GM23338 (cell line): ENCODE measurements around the gene C2orf72. TPM values are rescaled to one million over a fixed set of nuclear protein-coding genes. Genes with fewer than 3 reads are reported as not detected.

Source experiments
- ATAC-seq: fragments of 200-7000 bp; cut with Tn5 transposase; 3 replicates; pipeline ENCODE4 v1.9.1; 2020
- DNase-seq: peaks from one replicate; pipeline ENCODE4 v3.0.0-alpha.2; 2015; ENCODE audit warnings: low spot score
- H2AFZ ChIP-seq: fragments of 200-600 bp; sonication (generic); 2 replicates; pipeline ENCODE4 v1.8.0; 2016; ENCODE audit warnings: antibody characterized with exemption, mild to moderate bottlenecking, moderate library complexity
- H3F3A ChIP-seq: fragments of 200-600 bp; sonication (generic); replicated peaks from 2 replicates; pipeline ENCODE4 v1.8.0; 2017; ENCODE audit warnings: antibody characterized with exemption, mixed run types, low read depth
- H3K27ac ChIP-seq: fragments of 200-600 bp; sonication (generic); 2 replicates; pipeline ENCODE4 v1.6.1; 2016; ENCODE audit warnings: low read depth
- H3K27me3 ChIP-seq: fragments of 200-600 bp; sonication (generic); 2 replicates; pipeline ENCODE4 v1.8.0; 2016; ENCODE audit warnings: mild to moderate bottlenecking, mixed run types, moderate library complexity; ENCODE audit not compliant: insufficient read depth
- H3K36me3 ChIP-seq: fragments of 200-600 bp; sonication (generic); 2 replicates; pipeline ENCODE4 v1.8.0; 2016; ENCODE audit warnings: mild to moderate bottlenecking; ENCODE audit not compliant: insufficient read depth
- H3K4me1 ChIP-seq: fragments of 200-600 bp; sonication (generic); 2 replicates; pipeline ENCODE4 v1.8.0; 2016; ENCODE audit warnings: mild to moderate bottlenecking, moderate library complexity; ENCODE audit not compliant: insufficient read depth
- H3K4me2 ChIP-seq: fragments of 200-600 bp; sonication (generic); 2 replicates; pipeline ENCODE4 v1.7.1; 2017; ENCODE audit warnings: mixed run types
- H3K4me3 ChIP-seq: fragments of 200-600 bp; sonication (generic); 2 replicates; pipeline ENCODE4 v1.6.1; 2016; ENCODE audit warnings: mixed run types
- H3K79me2 ChIP-seq: fragments of 200-600 bp; sonication (generic); replicated peaks from 2 replicates; pipeline ENCODE4 v1.8.0; 2017; ENCODE audit warnings: mild to moderate bottlenecking; ENCODE audit not compliant: insufficient read depth
- H3K9me2 ChIP-seq: fragments of 200-600 bp; sonication (generic); 2 replicates; pipeline ENCODE4 v1.8.0; 2017; ENCODE audit not compliant: insufficient read depth
- H4K20me1 ChIP-seq: fragments of 200-600 bp; sonication (generic); replicated peaks from 2 replicates; pipeline ENCODE4 v1.8.0; 2017; ENCODE audit warnings: mild to moderate bottlenecking; ENCODE audit not compliant: insufficient read depth
- H3K27ac Mint-ChIP-seq: 2 replicates; pipeline ENCODE4 v1.8.0; 2020; ENCODE audit warnings: inconsistent platforms, mild to moderate bottlenecking, moderate library complexity, mixed read lengths
- H3K27me3 Mint-ChIP-seq: 3 replicates; pipeline ENCODE4 v1.8.0; 2022; ENCODE audit warnings: low read depth, mild to moderate bottlenecking, moderate library complexity, mixed read lengths, inconsistent platforms; ENCODE audit not compliant: insufficient read depth, poor library complexity
- H3K36me3 Mint-ChIP-seq: 3 replicates; pipeline ENCODE4 v1.8.0; 2021; ENCODE audit warnings: low read depth, mild to moderate bottlenecking, inconsistent platforms, moderate library complexity, mixed read lengths
- H3K4me1 Mint-ChIP-seq: 3 replicates; pipeline ENCODE4 v1.8.0; 2020; ENCODE audit warnings: mild to moderate bottlenecking, inconsistent platforms, mixed read lengths
- H3K4me3 Mint-ChIP-seq: 3 replicates; pipeline ENCODE4 v1.8.0; 2021; ENCODE audit warnings: moderate library complexity, mild to moderate bottlenecking, inconsistent platforms, mixed read lengths
- H3K9me3 Mint-ChIP-seq: 3 replicates; pipeline ENCODE4 v1.8.0; 2020; ENCODE audit warnings: moderate library complexity, mild to moderate bottlenecking, inconsistent platforms, mixed read lengths
- EZH2 ChIP-seq: fragments of 200-600 bp; sonication (generic); IDR thresholded peaks from one replicate; pipeline ENCODE4 v1.8.0; 2017; ENCODE audit warnings: antibody characterized with exemption, mild to moderate bottlenecking, low read depth; ENCODE audit not compliant: unreplicated experiment
- EZH2phosphoT487 ChIP-seq: fragments of 200-600 bp; sonication (generic); IDR thresholded peaks from one replicate; pipeline ENCODE4 v1.8.1; 2018; ENCODE audit warnings: antibody characterized with exemption; ENCODE audit not compliant: unreplicated experiment
- JUNB ChIP-seq: IDR thresholded peaks from one replicate; pipeline ENCODE4 v1.6.1; 2016; ENCODE audit warnings: antibody characterized with exemption; ENCODE audit not compliant: unreplicated experiment
- POLR2AphosphoS5 ChIP-seq: IDR thresholded peaks from 2 replicates; pipeline ENCODE4 v1.6.1; 2016; ENCODE audit warnings: antibody characterized with exemption, low read depth
- ZNF114 ChIP-seq: fragments of 250-450 bp; sonication (Bioruptor Pico); IDR thresholded peaks from 2 replicates; pipeline ENCODE4 v1.5.0; 2020; ENCODE audit warnings: mild to moderate bottlenecking, moderate library complexity
- ZNF331 ChIP-seq: fragments of 250-450 bp; sonication (Bioruptor Pico); IDR thresholded peaks from 2 replicates; pipeline ENCODE4 v1.5.0; 2020; ENCODE audit warnings: low read depth, mild to moderate bottlenecking, moderate library complexity
- polyA plus RNA-seq: library from polyadenylated mRNA; unstranded; fragments of >200 nt; fragmentation: Nextera tagmentation; extraction: Ambion mirVana; gene quantifications from 2 replicates; pipeline ENCODE4 v1.2.1, GENCODE V29; 2016
- total RNA-seq: library from RNA; depleted of rRNA; stranded (reverse); fragments of >200 nt; shearing (Covaris generic); gene quantifications from 2 replicates; pipeline ENCODE4 v1.2.3, GENCODE V29; 2014
- TF ChIP-seq, protein P1 (sequence below): IDR thresholded peaks from one replicate; pipeline ENCODE4 v1.6.1; 2018; ENCODE audit warnings: antibody characterized with exemption; ENCODE audit not compliant: unreplicated experiment
- TF ChIP-seq, protein P2 (sequence below): IDR thresholded peaks from 2 replicates; pipeline ENCODE4 v1.6.1; 2016; ENCODE audit warnings: antibody characterized with exemption
- TF ChIP-seq, protein P3 (sequence below), 2 experiments: fragments of 200-600 bp in 1 of 2; sonication (generic) in 1 of 2; conservative IDR thresholded peaks; 2 replicates each; pipeline versions ENCODE4 v1.5.1 to v1.6.1; 2016 to 2017; ENCODE audit warnings: antibody characterized with exemption in 2 of 2, low read depth in 2 of 2, mild to moderate bottlenecking in 2 of 2, moderate library complexity in 1 of 2
- TF ChIP-seq, protein P4 (sequence below): fragments of 250-450 bp; sonication (Bioruptor Pico); IDR thresholded peaks from 2 replicates; pipeline ENCODE4 v1.5.0; 2020; ENCODE audit warnings: mild to moderate bottlenecking, moderate library complexity

Gene C2orf72
- total and polyA plus RNA-seq, 2 experiments from 2014 or later: 0.37 to 1.4 TPM

DNA sequence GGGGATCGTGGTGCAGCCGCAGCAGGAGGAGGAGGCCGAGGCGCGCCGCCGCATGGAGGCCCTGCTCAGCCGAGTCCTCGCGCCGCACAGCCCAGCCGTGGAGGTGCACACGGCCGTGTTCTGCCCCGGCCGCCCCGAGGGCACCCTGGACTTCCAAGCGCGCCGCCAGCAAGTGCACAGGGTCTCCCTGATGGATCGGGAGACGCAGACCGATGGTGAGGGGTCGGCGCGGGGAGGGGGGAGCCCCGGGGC, 46.5 kb upstream of the C2orf72 start (continued):
- TF ChIP-seq JUNB: no peak

DNA sequence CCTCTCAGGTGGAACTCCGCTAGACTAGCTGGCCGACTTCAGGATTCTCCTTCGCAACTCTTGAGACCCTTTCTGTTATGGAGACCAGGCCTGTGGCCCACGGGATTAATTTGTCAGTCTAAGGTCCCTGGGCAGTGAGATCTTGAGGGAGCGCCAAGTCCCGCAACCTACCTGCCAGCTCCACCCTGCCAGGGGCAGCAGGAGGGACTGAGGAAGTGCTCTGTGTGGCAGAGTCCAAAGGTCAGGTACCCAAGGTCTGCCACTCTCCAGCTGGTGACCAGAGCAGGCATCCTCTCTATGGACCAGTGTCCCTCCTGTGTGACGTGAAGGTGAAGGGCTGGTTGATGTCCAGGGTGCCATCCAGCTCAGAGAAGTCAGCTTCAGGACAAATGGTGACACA, 45.7 kb upstream of the C2orf72 start:
- no peaks in the 10 kb centered on the region for H3K27me3 ChIP-seq
- H3K27me3 Mint-ChIP-seq: peaks cover 11% of the 10 kb centered on the region
- no peaks in the 10 kb centered on the region for H4K20me1 ChIP-seq
- H3K9me2 ChIP-seq: no peaks in the 10 kb centered on the region
- H3K4me1 ChIP-seq: peaks cover 5% of the 10 kb centered on the region
- DNase-seq (no peak), ATAC-seq (no peak)
- H3K9me3 Mint-ChIP-seq: peaks cover 2% of the 10 kb centered on the region; the same call in 1 of the 3 replicates
- no peak overlapping the region for H3K27ac Mint-ChIP-seq
- TF ChIP-seq, protein P1, sequence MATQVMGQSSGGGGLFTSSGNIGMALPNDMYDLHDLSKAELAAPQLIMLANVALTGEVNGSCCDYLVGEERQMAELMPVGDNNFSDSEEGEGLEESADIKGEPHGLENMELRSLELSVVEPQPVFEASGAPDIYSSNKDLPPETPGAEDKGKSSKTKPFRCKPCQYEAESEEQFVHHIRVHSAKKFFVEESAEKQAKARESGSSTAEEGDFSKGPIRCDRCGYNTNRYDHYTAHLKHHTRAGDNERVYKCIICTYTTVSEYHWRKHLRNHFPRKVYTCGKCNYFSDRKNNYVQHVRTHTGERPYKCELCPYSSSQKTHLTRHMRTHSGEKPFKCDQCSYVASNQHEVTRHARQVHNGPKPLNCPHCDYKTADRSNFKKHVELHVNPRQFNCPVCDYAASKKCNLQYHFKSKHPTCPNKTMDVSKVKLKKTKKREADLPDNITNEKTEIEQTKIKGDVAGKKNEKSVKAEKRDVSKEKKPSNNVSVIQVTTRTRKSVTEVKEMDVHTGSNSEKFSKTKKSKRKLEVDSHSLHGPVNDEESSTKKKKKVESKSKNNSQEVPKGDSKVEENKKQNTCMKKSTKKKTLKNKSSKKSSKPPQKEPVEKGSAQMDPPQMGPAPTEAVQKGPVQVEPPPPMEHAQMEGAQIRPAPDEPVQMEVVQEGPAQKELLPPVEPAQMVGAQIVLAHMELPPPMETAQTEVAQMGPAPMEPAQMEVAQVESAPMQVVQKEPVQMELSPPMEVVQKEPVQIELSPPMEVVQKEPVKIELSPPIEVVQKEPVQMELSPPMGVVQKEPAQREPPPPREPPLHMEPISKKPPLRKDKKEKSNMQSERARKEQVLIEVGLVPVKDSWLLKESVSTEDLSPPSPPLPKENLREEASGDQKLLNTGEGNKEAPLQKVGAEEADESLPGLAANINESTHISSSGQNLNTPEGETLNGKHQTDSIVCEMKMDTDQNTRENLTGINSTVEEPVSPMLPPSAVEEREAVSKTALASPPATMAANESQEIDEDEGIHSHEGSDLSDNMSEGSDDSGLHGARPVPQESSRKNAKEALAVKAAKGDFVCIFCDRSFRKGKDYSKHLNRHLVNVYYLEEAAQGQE: no peak
- no peak for TF ChIP-seq ZNF331 (CRISPR knock-in tag)
- TF ChIP-seq EZH2phosphoT487: no peak
- no peak for TF ChIP-seq POLR2AphosphoS5
- TF ChIP-seq EZH2: no peak
- TF ChIP-seq, protein P2, sequence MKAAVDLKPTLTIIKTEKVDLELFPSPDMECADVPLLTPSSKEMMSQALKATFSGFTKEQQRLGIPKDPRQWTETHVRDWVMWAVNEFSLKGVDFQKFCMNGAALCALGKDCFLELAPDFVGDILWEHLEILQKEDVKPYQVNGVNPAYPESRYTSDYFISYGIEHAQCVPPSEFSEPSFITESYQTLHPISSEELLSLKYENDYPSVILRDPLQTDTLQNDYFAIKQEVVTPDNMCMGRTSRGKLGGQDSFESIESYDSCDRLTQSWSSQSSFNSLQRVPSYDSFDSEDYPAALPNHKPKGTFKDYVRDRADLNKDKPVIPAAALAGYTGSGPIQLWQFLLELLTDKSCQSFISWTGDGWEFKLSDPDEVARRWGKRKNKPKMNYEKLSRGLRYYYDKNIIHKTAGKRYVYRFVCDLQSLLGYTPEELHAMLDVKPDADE: no peak
- TF ChIP-seq, protein P3, sequence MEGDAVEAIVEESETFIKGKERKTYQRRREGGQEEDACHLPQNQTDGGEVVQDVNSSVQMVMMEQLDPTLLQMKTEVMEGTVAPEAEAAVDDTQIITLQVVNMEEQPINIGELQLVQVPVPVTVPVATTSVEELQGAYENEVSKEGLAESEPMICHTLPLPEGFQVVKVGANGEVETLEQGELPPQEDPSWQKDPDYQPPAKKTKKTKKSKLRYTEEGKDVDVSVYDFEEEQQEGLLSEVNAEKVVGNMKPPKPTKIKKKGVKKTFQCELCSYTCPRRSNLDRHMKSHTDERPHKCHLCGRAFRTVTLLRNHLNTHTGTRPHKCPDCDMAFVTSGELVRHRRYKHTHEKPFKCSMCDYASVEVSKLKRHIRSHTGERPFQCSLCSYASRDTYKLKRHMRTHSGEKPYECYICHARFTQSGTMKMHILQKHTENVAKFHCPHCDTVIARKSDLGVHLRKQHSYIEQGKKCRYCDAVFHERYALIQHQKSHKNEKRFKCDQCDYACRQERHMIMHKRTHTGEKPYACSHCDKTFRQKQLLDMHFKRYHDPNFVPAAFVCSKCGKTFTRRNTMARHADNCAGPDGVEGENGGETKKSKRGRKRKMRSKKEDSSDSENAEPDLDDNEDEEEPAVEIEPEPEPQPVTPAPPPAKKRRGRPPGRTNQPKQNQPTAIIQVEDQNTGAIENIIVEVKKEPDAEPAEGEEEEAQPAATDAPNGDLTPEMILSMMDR (conservative IDR thresholded peaks at IDR 0.05; ENCODE audit: low read depth in 2 of 2): no peak
- TF ChIP-seq ZNF114 (CRISPR knock-in tag): no peak
- TF ChIP-seq, protein P4, sequence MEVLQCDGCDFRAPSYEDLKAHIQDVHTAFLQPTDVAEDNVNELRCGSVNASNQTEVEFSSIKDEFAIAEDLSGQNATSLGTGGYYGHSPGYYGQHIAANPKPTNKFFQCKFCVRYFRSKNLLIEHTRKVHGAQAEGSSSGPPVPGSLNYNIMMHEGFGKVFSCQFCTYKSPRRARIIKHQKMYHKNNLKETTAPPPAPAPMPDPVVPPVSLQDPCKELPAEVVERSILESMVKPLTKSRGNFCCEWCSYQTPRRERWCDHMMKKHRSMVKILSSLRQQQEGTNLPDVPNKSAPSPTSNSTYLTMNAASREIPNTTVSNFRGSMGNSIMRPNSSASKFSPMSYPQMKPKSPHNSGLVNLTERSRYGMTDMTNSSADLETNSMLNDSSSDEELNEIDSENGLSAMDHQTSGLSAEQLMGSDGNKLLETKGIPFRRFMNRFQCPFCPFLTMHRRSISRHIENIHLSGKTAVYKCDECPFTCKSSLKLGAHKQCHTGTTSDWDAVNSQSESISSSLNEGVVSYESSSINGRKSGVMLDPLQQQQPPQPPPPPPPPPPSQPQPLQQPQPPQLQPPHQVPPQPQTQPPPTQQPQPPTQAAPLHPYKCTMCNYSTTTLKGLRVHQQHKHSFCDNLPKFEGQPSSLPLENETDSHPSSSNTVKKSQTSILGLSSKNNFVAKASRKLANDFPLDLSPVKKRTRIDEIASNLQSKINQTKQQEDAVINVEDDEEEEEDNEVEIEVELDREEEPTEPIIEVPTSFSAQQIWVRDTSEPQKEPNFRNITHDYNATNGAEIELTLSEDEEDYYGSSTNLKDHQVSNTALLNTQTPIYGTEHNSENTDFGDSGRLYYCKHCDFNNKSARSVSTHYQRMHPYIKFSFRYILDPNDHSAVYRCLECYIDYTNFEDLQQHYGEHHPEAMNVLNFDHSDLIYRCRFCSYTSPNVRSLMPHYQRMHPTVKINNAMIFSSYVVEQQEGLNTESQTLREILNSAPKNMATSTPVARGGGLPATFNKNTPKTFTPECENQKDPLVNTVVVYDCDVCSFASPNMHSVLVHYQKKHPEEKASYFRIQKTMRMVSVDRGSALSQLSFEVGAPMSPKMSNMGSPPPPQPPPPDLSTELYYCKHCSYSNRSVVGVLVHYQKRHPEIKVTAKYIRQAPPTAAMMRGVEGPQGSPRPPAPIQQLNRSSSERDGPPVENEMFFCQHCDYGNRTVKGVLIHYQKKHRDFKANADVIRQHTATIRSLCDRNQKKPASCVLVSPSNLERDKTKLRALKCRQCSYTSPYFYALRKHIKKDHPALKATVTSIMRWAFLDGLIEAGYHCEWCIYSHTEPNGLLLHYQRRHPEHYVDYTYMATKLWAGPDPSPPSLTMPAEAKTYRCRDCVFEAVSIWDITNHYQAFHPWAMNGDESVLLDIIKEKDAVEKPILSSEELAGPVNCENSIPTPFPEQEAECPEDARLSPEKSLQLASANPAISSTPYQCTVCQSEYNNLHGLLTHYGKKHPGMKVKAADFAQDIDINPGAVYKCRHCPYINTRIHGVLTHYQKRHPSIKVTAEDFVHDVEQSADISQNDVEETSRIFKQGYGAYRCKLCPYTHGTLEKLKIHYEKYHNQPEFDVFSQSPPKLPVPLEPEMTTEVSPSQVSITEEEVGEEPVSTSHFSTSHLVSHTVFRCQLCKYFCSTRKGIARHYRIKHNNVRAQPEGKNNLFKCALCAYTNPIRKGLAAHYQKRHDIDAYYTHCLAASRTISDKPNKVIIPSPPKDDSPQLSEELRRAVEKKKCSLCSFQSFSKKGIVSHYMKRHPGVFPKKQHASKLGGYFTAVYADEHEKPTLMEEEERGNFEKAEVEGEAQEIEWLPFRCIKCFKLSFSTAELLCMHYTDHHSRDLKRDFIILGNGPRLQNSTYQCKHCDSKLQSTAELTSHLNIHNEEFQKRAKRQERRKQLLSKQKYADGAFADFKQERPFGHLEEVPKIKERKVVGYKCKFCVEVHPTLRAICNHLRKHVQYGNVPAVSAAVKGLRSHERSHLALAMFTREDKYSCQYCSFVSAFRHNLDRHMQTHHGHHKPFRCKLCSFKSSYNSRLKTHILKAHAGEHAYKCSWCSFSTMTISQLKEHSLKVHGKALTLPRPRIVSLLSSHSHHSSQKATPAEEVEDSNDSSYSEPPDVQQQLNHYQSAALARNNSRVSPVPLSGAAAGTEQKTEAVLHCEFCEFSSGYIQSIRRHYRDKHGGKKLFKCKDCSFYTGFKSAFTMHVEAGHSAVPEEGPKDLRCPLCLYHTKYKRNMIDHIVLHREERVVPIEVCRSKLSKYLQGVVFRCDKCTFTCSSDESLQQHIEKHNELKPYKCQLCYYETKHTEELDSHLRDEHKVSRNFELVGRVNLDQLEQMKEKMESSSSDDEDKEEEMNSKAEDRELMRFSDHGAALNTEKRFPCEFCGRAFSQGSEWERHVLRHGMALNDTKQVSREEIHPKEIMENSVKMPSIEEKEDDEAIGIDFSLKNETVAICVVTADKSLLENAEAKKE (CRISPR knock-in tag): no peak
- no peak overlapping the region for H3K4me3 Mint-ChIP-seq
- H3K79me2 ChIP-seq: no peaks in the 10 kb centered on the region
- H3K4me1 Mint-ChIP-seq: peaks cover 5% of the 10 kb centered on the region
- no peaks in the 10 kb centered on the region for H3K36me3 Mint-ChIP-seq
- H3K27ac ChIP-seq: no peak overlapping the region
- no peaks in the 10 kb centered on the region for H3K36me3 ChIP-seq
- H3K4me2 ChIP-seq: no peak overlapping the region
- H3K4me3 ChIP-seq: no peak overlapping the region
- peak overlapping the region; percentile 32; the same call in 1 of the 2 replicates for H2AFZ ChIP-seq
- H3F3A ChIP-seq: 0 out of 2 replicates have a peak, but pooled peaks cover 4% of the 10 kb centered on the region
